Nephron progenitor cell (in vitro differentiated cells): Measurements from ENCODE around the gene PET100.

Experiments used
- DNase-seq: peaks from one replicate; pipeline ENCODE4 v3.0.0; 2021
- H3K27ac Mint-ChIP-seq: 2 replicates; pipeline ENCODE4 v1.8.0; 2021; ENCODE audit warnings: mild to moderate bottlenecking, moderate library complexity, mixed read lengths
- H3K27me3 Mint-ChIP-seq: 2 replicates; pipeline ENCODE4 v1.8.0; 2021; ENCODE audit warnings: mild to moderate bottlenecking, low read depth, mixed read lengths; ENCODE audit not compliant: poor library complexity
- H3K36me3 Mint-ChIP-seq: 2 replicates; pipeline ENCODE4 v1.8.0; 2021; ENCODE audit warnings: low read depth, mixed read lengths
- H3K4me1 Mint-ChIP-seq: 2 replicates; pipeline ENCODE4 v1.8.0; 2021; ENCODE audit warnings: mixed read lengths
- H3K4me3 Mint-ChIP-seq: 2 replicates; pipeline ENCODE4 v1.8.0; 2021; ENCODE audit warnings: mild to moderate bottlenecking, moderate library complexity, mixed read lengths
- H3K9me3 Mint-ChIP-seq: 2 replicates; pipeline ENCODE4 v1.8.0; 2021; ENCODE audit warnings: mild to moderate bottlenecking, moderate library complexity, mixed read lengths
- TF ChIP-seq, protein P1 (sequence below): fragments of 200-600 bp; sonication (generic); IDR thresholded peaks from 2 replicates; pipeline ENCODE4 v1.5.0; 2021; ENCODE audit warnings: antibody characterized with exemption

PET100 gene, protein sequence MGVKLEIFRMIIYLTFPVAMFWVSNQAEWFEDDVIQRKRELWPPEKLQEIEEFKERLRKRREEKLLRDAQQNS

DNA sequence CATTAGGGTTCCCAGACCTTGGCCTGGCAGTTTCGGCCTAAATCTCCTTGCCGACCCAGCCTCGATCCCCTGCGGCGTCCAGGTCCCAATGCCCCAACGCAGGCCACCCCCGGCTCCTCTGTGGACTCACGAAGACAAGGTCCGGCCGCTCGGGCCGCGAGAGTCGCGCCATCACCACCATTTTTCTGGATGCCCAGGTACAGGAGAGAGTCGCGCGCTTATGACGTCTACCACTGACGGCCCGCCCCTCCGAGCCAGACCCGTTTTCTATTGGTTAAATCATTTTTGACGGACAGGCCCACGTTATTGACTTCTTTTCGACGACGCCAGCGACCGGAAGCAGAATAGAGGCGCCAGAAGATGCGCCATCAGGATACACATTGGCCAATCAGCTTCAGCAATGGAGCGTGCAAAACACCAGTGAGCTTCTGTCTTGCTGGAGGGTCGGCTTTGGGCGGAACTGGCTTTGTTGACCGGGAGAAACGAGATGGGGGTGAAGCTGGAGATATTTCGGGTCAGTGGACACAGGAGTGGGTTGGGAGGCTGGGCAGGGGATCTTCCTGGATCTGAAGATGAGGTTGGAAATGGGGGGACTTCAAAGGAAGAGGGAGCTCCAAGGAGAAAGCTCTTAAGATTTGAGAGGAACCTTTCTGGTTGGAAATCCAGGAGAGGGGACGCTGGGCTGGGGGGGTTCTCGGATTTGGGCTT, at the start of gene PET100, which contains the start of gene XAB2:
PET100 (plus strand) TSS at position 447 of the 708 bp plus-strand sequence; CDS start at position 488, 41 bp downstream.
XAB2 (minus strand) TSS at position 199 of the 708 bp plus-strand sequence; CDS start at position 181, 18 bp downstream.
- TF ChIP-seq, protein P1, sequence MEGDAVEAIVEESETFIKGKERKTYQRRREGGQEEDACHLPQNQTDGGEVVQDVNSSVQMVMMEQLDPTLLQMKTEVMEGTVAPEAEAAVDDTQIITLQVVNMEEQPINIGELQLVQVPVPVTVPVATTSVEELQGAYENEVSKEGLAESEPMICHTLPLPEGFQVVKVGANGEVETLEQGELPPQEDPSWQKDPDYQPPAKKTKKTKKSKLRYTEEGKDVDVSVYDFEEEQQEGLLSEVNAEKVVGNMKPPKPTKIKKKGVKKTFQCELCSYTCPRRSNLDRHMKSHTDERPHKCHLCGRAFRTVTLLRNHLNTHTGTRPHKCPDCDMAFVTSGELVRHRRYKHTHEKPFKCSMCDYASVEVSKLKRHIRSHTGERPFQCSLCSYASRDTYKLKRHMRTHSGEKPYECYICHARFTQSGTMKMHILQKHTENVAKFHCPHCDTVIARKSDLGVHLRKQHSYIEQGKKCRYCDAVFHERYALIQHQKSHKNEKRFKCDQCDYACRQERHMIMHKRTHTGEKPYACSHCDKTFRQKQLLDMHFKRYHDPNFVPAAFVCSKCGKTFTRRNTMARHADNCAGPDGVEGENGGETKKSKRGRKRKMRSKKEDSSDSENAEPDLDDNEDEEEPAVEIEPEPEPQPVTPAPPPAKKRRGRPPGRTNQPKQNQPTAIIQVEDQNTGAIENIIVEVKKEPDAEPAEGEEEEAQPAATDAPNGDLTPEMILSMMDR = no peak
- Mint-ChIP-seq H3K4me1 (peaks cover 35% of the 10 kb centered on the region), H3K27me3 (no peaks in the 10 kb centered on the region), H3K4me3 (peak within 1 kb of the TSS; percentile 99), H3K9me3 (no peaks in the 10 kb centered on the region), H3K27ac (peak within 1 kb of the TSS; percentile 99), H3K36me3 (peaks cover 6% of the 10 kb centered on the region)
- DNase-seq = peak; percentile 89

DNA sequence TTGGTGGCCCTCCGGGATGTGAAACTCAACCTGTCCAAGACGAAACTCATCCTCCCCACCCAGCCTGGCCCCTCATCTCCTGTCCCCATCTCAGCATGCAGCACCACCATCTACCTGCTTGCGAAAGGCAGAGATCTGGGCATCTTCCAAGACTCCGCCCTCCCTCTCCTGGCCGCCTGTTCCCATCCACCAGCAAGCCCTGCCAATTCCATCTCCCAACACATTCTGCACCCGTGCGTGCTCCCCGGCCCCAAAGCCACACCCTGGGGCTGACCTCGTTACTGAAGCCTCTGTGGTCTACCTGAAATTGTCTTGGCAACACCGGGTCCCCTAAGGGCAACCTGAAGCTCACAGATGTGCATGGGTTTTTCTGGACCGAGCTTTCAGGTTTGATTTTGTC, 47.1 kb upstream of the PET100 start:
- Mint-ChIP-seq H3K9me3 (no peaks in the 10 kb centered on the region), H3K4me3 (no peak overlapping the region), H3K4me1 (no peaks in the 10 kb centered on the region), H3K36me3 (no peaks in the 10 kb centered on the region), H3K27me3 (peaks cover 79% of the 10 kb centered on the region), H3K27ac (no peak overlapping the region)
- TF ChIP-seq, protein P1 = no peak
- no peak for DNase-seq

DNA sequence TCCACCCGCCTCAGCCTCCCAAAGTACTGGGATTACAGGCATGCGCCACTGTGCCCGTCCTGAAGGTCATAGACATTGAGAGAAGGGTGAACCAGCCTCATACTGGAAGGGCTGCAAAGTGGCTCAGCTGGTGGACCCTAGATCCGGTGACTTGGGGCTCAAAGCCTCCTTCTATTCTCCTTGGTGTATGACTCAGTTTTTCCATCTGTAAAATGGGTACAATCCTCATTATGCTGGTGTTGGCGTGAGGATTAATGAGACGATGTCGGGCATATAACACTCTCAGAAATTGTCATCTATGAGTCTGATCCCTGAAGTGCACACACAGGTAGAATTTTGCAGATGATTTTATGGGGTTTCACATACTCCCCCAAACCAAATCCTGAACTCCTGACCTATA, 39.8 kb upstream of the PET100 start:
- H3K9me3 Mint-ChIP-seq = no peaks in the 10 kb centered on the region
- no peaks in the 10 kb centered on the region for H3K4me1 Mint-ChIP-seq
- H3K27ac Mint-ChIP-seq = no peak overlapping the region
- H3K36me3 Mint-ChIP-seq = no peaks in the 10 kb centered on the region
- H3K4me3 Mint-ChIP-seq = no peak overlapping the region
- TF ChIP-seq, protein P1 = no peak
- no peak for DNase-seq
- peaks cover 74% of the 10 kb centered on the region for H3K27me3 Mint-ChIP-seq

DNA sequence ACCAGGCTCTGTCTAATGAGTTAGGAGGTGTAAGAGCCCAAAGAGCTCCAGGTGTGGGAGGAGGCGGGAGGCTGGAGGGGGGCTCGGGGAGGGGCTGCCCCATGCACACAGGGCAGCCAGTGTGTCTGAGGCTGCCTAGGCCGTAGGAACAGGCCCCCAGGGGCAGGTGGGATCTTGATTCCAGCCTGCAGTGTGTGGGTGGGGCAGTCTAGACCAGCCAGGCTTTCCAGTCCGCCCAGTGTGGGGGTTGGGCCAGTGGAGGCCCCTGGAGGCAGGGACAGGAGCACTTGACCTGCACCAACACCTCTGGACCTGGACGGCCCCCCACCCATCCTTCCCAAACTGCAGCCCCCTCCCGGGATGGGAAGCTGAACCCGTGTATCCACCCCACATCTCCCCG, 39.3 kb upstream of the PET100 start:
- Mint-ChIP-seq H3K9me3 (no peaks in the 10 kb centered on the region), H3K27me3 (peaks cover 74% of the 10 kb centered on the region), H3K36me3 (no peaks in the 10 kb centered on the region), H3K4me3 (no peak overlapping the region), H3K27ac (no peak overlapping the region), H3K4me1 (peaks cover 3% of the 10 kb centered on the region)
- no peak for DNase-seq
- TF ChIP-seq, protein P1 = no peak

DNA sequence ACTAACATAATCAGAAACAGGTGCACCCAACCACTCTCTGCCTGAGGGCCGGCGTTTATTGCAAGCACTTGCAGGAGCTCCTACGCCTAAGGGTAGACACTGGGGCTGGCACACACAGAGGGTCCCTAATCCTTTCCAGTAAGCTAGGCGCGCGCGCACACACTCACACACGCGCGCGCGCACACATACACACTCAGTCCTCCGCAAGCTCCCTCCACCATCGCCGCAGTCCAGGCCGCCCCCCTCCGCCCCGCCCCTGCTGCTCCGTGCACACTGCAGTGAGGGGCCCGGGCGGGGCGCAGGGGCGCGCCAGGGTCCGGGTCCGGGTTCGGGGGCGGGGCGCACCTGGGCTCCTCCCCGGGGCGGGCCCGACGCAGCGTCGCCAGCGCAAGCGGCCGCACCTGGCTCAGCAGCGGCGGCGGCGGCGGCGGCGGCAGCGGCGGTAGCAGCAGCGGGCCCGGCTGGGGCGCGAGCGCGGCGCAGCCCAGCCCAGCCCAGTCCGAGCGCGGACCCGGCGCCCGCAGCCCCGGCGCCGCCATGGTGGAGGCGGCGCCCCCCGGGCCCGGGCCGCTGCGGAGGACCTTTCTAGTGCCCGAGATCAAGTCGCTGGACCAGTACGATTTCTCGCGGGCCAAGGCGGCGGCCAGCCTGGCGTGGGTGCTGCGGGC, 34.0 kb upstream of the PET100 start, which contains the start of gene CAMSAP3:
CAMSAP3 (plus strand) TSS at position 398 of the 668 bp plus-strand sequence; CDS start at position 538, 140 bp downstream.
- DNase-seq = peak; percentile 88
- Mint-ChIP-seq H3K36me3 (no peaks in the 10 kb centered on the region), H3K27me3 (peaks cover 70% of the 10 kb centered on the region), H3K9me3 (no peaks in the 10 kb centered on the region), H3K27ac (no peak within 1 kb of the TSS), H3K4me3 (peak within 1 kb of the TSS; percentile 79), H3K4me1 (peaks cover 5% of the 10 kb centered on the region)
- TF ChIP-seq, protein P1 = no peak
